ENCODE measurements around the gene ZHX3.

DNA sequence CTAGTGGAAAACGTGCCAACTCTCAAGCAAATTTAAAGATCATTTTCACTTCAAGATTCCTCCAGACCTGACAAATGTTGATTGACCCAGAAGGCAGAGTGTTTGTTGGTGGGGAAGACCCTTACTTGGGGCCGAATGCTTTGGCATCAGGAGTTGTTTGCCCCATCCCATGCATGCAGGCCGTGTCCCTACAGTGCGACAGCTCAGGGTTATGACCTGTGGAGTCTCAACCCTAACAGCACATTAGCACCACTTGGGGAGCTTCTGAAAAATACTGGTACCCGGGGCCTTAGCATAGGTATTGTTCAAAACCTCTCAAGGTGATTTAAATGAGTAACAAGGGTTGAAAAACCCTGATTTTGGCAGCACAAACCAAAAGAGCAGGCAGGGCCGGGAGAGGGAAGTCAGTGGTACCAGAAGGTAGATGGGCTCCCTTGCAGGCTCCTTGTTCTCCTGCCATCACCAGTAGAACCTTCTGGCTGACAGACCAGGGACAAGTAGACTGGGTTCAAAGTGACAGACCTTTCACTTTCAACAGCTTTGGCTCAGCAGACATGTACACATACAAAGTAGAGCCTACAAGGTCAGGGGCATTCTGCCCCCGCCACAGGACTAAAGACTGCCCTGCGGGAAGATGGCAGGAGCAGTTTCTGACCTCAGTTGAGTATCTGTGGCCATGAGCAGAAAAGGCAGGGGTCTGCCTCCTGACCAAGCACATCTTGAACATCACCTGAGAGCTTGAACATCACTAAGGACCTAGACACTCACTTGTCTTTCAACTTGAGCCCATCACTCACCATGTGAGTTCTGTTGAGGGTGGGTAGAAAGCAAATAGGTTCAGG is 140.6 kb downstream of the ZHX3 start:
- TF ChIP-seq POLR2A (IDR thresholded peaks at IDR 0.05; ENCODE audit: low read length) (no peak), GATA1 (IDR thresholded peaks at IDR 0.05; ENCODE audit: low read depth, low read length) (no peak)

Data from erythroblast (primary cell).